ENCODE measurements around the gene EPO.

GRCh38 chr7:100752994-100753393, 32.7 kb downstream of the EPO start:
- TF ChIP-seq CTCF (IDR thresholded peaks at IDR 0.05) = no peak
- TF ChIP-seq POLR2A (IDR thresholded peaks at IDR 0.05) = no peak

Measured in esophagus squamous epithelium (tissue), 4 donors.